Neural progenitor cell (in vitro differentiated cells): Measurements from ENCODE around the gene MYO1D.

ENCODE experiments used
- EZH2 ChIP-seq: fragments of 200-600 bp; sonication (generic); IDR thresholded peaks from 2 replicates; pipeline ENCODE4 v1.6.1; 2017; ENCODE audit warnings: antibody characterized with exemption, mild to moderate bottlenecking, moderate library complexity
- EZH2phosphoT487 ChIP-seq: fragments of 200-600 bp; sonication (generic); IDR thresholded peaks from 2 replicates; pipeline ENCODE4 v1.6.1; 2017; ENCODE audit warnings: antibody characterized with exemption
- TF ChIP-seq, protein P1 (sequence below): fragments of 200-600 bp; sonication (generic); IDR thresholded peaks from 2 replicates; pipeline ENCODE4 v1.5.1; 2017; ENCODE audit warnings: antibody characterized with exemption, mild to moderate bottlenecking

DNA sequence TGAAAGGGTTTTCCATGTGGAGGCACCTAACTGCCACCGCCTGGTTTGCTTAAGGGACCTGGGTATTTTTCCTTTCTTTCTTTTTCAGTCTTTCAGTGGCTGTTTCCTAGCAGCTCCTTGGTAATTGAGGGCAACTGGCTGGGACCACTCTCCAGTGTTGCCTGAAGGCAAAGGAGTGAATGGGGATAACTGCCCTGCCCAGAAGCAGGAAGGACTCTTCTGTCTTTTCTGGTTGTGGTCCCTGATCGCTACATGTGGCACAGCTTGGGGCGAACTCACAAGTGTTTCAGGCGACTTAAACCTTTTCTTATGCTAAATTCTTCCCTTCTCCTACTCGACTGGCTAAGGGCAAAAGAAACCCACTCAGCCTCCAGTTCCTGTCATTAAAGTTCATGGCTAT lies 40.9 kb upstream of the MYO1D start:
- TF ChIP-seq, protein P1, sequence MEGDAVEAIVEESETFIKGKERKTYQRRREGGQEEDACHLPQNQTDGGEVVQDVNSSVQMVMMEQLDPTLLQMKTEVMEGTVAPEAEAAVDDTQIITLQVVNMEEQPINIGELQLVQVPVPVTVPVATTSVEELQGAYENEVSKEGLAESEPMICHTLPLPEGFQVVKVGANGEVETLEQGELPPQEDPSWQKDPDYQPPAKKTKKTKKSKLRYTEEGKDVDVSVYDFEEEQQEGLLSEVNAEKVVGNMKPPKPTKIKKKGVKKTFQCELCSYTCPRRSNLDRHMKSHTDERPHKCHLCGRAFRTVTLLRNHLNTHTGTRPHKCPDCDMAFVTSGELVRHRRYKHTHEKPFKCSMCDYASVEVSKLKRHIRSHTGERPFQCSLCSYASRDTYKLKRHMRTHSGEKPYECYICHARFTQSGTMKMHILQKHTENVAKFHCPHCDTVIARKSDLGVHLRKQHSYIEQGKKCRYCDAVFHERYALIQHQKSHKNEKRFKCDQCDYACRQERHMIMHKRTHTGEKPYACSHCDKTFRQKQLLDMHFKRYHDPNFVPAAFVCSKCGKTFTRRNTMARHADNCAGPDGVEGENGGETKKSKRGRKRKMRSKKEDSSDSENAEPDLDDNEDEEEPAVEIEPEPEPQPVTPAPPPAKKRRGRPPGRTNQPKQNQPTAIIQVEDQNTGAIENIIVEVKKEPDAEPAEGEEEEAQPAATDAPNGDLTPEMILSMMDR: no peak
- TF ChIP-seq EZH2phosphoT487: no peak
- no peak for TF ChIP-seq EZH2
